ENCODE measurements around the gene CBL. TPM values are rescaled to one million over a fixed set of nuclear protein-coding genes. Genes with fewer than 3 reads are reported as not detected.

CBL gene
- total RNA-seq, 1 donor: 11.4 TPM

DNA sequence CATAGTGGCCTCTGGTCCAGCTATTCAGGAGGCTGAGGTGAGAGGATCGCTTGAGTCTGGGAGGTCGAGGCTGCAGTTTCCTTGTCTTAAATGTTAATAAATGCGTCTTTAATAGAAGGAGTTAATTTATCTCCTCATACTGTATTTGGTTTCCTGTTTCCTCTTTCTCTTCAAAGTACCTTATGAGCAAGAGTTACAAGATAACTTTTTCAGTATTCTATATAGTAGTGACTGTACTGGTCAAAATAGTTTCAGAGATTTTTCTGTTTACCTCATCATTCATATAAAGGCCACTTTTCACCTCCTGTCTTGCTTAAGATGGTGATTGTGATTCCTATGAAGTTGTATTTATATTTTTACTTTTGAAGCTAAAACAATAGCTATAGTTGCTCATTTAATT lies 59.9 kb downstream of the CBL start:
- no peak for DNase-seq (ENCODE audit: low read depth)
- no peak overlapping the region for H3K4me3 ChIP-seq (ENCODE audit: low read depth, low read length)
- no peak for TF ChIP-seq CTCF (IDR thresholded peaks at IDR 0.05; ENCODE audit: insufficient read depth, low read length)

DNA sequence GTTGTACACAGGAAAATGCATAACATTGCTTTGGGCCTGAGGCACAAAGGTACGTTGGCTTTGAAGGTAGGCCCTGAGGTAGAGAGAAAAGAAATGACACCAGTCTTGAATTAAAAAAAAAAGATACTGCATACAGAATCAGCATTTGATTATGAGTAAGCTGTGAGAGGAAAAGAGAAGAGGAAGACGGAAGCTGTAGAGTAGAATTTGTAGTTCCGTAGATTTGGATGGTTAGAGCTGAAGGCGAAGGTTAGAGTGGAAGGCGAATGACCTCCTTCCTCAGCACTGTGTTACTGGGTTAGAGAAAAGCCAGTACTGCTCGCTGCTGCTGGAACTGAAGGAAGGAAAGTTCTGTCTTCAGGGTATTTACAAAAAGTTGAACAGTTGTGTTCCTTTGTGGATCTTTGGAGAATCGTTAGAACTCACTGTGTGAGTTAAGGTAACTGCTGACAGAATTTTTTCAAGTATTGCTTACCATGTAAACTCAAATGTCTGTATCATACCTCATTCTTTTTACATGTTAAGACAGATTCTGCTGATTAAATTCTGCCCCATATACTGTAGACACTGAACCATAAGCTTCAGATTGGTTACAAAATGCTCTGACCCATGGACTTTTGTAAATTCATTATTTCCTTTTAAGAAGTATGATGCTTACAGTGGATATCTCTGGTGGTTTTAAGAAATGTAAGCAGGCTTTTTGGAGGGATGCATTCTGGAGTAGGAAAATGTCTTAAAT lies 60.5 kb downstream of the CBL start:
- DNase-seq (ENCODE audit: low read depth): no peak
- no peak overlapping the region for H3K4me3 ChIP-seq (ENCODE audit: low read depth, low read length)
- no peak for TF ChIP-seq CTCF (IDR thresholded peaks at IDR 0.05; ENCODE audit: insufficient read depth, low read length)

GRCh38 chr11:119267645-119268044 lies 61.5 kb downstream of the CBL start:
- no peak for TF ChIP-seq CTCF (IDR thresholded peaks at IDR 0.05; ENCODE audit: insufficient read depth, low read length)
- no peak overlapping the region for H3K4me3 ChIP-seq (ENCODE audit: low read depth, low read length)
- no peak for DNase-seq (ENCODE audit: low read depth)

GRCh38 chr11:119273721-119274120 lies 67.6 kb downstream of the CBL start:
- TF ChIP-seq CTCF (IDR thresholded peaks at IDR 0.05; ENCODE audit: insufficient read depth, low read length): no peak
- no peak for DNase-seq (ENCODE audit: low read depth)
- H3K4me3 ChIP-seq (ENCODE audit: low read depth, low read length): no peak overlapping the region

DNA sequence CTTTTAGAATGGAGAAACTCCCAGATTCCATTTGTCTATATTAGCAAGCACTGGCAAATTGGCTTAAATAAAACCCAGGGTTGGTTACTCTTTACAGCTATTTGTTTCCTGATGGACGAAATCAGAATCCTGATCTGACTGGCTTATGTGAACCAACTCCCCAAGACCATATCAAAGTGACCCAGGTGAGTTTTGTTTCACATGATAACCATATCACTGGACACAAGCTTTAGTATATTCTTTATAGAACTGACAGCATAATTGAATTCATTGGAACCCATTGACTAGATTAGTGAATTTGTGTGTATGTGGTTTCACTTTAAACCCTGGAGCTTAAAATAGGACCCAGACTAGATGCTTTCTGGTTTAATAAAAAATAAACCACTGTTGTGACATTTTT lies 71.5 kb downstream of the CBL start:
- no peak overlapping the region for H3K4me3 ChIP-seq (ENCODE audit: low read depth, low read length)
- DNase-seq (ENCODE audit: low read depth): no peak

GRCh38 chr11:119282495-119282894 lies 76.4 kb downstream of the CBL start:
- no peak overlapping the region for H3K4me3 ChIP-seq (ENCODE audit: low read depth, low read length)
- no peak for TF ChIP-seq CTCF (IDR thresholded peaks at IDR 0.05; ENCODE audit: insufficient read depth, low read length)
- no peak for DNase-seq (ENCODE audit: low read depth)

More for the DNA sequence above, 71.5 kb downstream of the CBL start:
- TF ChIP-seq CTCF (IDR thresholded peaks at IDR 0.05; ENCODE audit: insufficient read depth, low read length): no peak

All from fibroblast of the aortic adventitia (primary cell).